Transverse colon (tissue), 4 donors: ENCODE results near the gene GLCE.

Experiments used
- CTCF ChIP-seq, 5 experiments: fragments of 200-600 bp in 3 of 5; fragments of 450-650 bp in 2 of 5; sonication (generic) in 3 of 5; IDR thresholded peaks; 1 replicate in 2 of 5; 2 replicates in 3 of 5; pipeline ENCODE4 v1.5.1; 2016 to 2017; ENCODE audit warnings: antibody characterized with exemption in 5 of 5, inconsistent platforms in 3 of 5, mild to moderate bottlenecking in 2 of 5, moderate library complexity in 1 of 5
- EP300 ChIP-seq: sonication (generic); formaldehyde crosslinking; IDR thresholded peaks from one replicate; pipeline ENCODE4 v1.6.1; 2017; ENCODE audit warnings: antibody characterized with exemption, low read depth
- POLR2A ChIP-seq: fragments of 450-650 bp; IDR thresholded peaks from one replicate; pipeline ENCODE4 v1.6.1; 2016; ENCODE audit warnings: antibody characterized with exemption, mild to moderate bottlenecking, moderate library complexity
- POLR2AphosphoS5 ChIP-seq, 3 donors: sonication (generic); formaldehyde crosslinking; IDR thresholded peaks; one replicate each; pipeline ENCODE4 v1.6.1; 2016; ENCODE audit warnings: antibody characterized with exemption in 3 of 3

DNA sequence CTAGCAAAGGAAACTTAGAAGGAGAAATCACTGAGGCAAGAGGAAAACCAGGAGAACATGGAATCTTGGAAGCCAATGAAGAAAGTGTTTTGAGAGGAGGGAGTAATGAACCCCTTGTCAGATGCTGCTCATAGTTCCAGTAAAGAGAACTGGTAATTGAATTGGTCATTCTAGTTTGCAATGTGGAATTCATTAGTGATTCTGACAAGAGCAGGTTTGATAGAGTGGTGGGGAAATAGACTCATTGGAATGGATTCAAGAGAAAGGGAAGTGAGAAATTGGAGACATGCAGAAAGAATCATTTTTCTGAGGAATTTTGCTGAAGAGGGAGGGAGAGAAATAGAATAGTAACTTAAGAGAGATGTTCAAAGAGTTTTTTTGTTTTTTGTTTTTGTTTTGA is 21.0 kb downstream of the GLCE start:
- no peak for TF ChIP-seq CTCF (IDR thresholded peaks at IDR 0.05)
- TF ChIP-seq POLR2AphosphoS5 (IDR thresholded peaks at IDR 0.05) = no peak
- TF ChIP-seq POLR2A = no peak
- TF ChIP-seq EP300 = no peak
